Femur (tissue), 1 donor: ENCODE measurements around the gene TAL1.
A peak's percentile ranks its signal among the peaks of the same experiment; 100 is the strongest.
"Not testable (repeated sequence)": the region's sequence is repeated elsewhere in the genome, so short reads cannot be mapped to it uniquely, and the experiment has no call there.

Experiments
- DNase-seq: peaks from one replicate; pipeline ENCODE4 v3.0.0-alpha.2; 2017

TAL1 gene

GRCh38 chr1:47210666-47211065 lies 21.4 kb downstream of the TAL1 start:
- peak; percentile 3 for DNase-seq

DNA sequence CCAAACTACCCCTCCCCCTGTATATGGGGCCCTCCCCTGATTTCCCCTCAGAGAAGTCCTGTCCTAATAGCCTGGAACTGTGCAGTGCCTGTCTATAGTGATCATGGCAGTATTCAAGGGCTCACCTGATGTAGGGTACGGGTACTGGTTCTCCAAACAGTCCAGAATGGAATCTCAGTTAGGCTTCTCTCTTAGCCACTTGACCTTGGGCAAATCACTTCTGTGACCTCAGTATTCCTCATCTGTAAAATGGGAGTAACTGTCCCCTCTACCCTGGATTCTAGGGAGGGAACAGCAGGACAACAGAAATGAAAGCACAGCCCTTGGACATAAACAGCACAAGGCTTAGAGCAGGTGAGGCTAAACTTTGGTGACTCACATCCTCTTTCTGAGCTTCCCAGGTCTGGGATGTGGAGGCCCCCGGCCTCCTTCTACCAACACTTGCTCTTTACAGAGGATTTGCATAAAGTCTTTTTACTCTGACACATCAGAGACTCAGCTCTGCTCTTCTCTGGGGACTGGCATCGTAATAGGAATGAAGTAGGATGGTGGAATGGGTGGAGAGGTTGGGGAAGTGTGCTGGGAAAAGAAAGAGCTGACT lies 22.2 kb downstream of the TAL1 start:
- DNase-seq = peak; percentile 7

GRCh38 chr1:47209091-47209490 lies 22.9 kb downstream of the TAL1 start:
- DNase-seq = peak; percentile 7

GRCh38 chr1:47208374-47208850 lies 23.6 kb downstream of the TAL1 start:
- DNase-seq = no peak

DNA sequence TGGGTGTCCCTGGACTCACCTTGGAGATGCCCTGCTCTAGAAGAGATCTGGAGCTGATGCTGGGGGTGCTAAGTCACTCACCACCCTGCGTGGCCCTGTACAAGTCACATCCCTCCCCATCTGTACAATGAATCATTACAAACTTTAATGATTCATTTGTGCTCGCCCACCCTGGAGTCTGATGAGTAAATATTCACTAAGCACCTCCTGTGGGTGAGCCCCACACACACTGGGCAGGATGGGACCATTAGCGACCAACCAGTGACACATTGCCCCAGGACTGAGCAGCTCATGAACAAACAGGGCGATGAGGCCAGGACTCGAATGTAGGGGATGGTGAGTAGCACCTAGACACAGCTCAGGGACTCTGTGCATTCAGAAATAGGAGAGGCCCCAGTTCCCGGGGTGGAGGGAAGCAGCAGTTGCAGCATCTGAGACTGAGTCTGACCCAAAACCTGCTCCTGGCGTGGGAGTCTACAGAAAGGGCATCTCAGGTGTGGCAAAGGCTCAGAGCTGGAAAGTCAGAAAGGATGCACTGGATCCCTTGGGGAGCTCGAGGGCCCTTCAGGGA lies 24.1 kb downstream of the TAL1 start:
- peak; percentile 14 for DNase-seq

GRCh38 chr1:47205918-47206317 lies 26.1 kb downstream of the TAL1 start:
- DNase-seq = no peak

DNA sequence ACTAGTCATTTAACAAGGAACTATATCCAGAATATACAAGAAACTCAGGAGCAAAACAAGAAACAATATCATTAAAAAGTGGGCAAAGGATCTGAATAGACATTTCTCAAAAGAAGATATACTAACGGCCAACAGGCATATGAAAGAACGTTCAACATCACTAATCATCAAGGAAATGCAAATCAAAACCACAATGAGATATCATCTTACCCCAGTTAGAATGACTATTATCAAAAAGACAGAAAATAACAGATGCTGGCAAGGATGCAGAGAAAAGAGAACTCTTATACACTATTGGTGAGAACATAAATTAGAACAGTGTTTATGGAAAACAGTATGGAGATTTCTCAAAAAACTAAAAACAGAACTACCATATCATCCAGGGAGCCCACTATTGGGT lies 28.5 kb downstream of the TAL1 start:
- not testable (repeated sequence) for DNase-seq

GRCh38 chr1:47201179-47201578 lies 30.8 kb downstream of the TAL1 start:
- peak; percentile 49 for DNase-seq

GRCh38 chr1:47198214-47198613 lies 33.8 kb downstream of the TAL1 start:
- DNase-seq = peak; percentile 3

GRCh38 chr1:47196622-47197021 lies 35.4 kb downstream of the TAL1 start:
- DNase-seq = peak; percentile 21

DNA sequence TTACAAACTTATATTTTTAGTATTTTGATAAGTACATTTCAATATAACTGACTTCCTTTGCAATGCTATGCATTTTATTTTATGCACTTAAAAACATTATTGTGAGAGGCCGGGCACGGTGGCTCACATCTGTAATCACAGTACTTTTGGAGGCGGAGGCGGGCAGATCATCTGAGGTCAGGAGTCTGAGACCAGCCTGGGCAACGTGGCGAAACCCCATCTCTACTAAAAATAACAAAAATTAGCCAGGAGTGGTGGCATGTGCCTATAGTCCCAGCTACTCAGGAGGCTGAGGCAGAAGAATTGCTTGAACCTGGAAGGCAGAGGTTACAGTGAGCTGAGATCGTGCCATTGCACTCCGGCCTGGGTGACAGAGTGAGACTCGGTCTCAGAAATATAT lies 36.0 kb downstream of the TAL1 start:
- peak; percentile 8 for DNase-seq

GRCh38 chr1:47194311-47194710 lies 37.7 kb downstream of the TAL1 start:
- DNase-seq = no peak

DNA sequence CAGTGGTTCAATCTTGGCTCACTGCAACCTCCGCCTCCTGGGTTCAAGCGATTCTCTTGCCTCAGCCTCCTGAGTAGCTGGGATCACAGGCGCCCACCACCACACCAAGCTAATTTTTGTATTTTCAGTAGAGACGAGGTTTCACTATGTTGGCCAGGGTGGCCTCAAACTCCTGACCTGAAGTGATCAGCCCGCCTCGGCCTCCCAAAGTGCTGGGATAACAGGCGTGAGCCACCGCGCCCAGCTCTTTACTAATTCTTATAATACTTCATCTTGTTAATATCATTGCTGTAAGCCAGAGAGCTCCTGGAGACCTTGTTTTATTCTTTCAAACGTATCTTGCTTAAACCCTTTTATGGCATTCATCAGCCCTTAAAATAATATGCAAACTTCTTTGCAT lies 38.5 kb downstream of the TAL1 start:
- peak; percentile 2 for DNase-seq

DNA sequence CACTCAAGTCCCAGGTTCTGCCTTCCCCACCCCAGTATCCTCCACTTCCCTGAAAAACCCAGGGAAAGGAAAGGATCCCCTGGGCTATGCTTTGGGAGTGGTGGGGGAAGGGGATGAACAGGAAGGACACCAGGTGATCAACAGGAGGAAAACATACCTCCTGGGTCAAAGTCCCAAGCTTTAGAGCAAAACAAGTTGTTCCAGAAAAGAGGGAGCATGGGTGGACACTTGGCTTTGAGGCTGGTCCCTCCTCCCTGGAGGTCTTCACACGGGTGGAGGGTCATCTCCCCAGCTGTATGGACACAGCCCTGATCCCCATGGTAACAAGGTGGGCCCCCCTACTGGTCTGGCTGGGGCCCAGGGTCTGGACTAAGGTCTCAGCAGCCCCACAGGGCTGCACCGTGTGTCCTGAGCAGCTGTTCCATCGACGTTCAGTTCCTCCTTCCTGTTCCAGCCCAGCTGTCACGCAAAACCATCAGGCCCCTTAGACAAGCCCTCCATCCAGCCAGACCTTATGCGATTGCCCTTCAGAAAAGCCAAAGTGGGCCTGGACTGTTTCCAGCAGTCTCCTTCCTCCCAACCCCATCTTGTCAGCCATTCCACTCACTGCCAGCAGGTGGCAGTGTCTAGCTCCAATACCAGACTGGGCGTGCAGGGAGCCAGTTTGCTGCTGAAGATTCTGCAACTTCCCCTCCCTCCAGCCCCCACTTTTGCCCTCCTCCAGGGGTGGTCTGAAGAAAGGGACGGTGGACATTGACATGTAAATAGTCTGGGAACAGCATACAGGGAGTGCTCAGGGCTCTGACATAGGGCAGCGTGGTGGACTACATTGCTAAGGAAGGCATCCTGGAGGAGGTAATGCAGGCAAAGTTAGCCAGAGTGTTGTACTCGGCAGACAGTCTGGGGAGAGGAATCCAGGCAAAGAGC lies 39.3 kb downstream of the TAL1 start:
- peak; percentile 87 for DNase-seq

DNA sequence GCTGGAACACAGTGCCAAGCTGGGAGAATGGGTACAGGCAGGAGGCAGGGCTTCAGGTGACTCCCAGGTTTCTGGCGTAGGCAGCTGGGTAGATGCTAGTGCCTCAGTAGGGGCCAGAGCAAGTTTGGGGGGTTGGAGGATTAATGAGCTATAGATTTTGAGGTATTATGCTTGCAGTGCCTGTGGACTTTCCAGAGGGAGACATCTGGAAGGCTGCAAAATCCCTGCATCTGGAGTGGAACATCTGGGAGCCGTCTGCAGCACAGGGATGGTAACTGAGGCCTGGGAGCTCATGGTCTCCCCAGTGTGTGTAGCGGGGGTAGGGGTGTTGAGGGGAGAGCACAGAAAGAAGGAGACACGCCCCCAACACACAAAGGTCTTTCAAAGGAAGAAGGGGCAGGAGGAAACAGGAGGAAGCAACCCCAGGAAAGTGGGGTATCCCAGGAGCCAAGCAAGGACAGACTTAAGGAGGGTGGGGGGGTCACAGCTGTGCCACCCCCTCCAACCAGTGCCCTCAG lies 40.0 kb downstream of the TAL1 start:
- DNase-seq = peak; percentile 12

GRCh38 chr1:47190857-47191256 lies 41.2 kb downstream of the TAL1 start:
- no peak for DNase-seq

DNA sequence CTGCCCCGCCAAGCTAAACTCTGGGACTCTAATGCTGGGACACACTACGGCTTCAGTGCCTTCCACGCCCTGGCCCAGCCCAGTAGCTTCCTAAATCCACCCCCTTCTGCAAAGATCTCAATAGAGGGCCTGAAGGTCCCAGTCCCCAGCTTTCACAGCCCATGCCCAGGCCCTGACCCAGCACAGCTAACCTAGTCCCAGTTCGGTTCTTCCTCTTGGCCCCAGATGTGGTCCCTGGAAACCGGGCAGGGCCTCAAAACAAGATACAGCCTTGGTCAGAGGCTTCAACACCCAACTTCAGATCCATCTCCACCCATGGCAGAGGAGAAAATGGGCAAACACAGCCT lies 41.5 kb downstream of the TAL1 start:
- DNase-seq = no peak

DNA sequence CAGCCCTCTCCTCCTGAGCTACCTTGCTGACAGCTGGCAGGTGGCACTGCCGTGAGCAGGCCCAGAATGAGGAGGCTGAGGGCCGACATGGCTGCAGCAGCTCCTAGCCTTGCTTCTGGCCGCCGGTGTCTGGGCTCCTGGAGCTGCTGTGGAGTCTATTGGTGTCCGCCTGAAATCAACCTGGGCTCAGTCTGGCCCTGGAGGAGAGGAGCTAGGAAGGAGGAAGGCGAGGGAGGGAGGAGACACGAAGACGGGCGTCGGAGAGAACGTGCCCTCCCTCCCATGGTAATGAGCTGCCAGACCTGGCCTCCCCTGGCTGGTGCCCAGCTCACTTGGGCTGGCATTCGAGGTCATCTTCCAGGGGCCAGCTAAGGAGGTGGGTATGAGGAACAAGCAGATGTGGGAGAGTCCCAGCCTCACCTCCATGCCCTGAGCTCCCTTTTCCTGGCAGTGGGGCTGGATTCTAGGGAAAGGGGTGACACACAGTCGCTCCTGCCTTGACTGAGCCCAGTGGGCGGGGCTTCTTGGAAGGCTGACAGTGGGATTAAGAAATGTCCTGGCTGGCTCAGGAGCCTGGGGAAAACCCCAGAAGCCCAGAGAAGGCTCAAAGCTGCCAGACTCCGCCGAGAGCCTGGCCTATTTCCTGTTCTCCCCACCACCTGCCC lies 42.0 kb downstream of the TAL1 start, which contains the start of gene PDZK1IP1:
PDZK1IP1 (minus strand) TSS at position 193 of the 665 bp plus-strand sequence; CDS start at position 89, 104 bp downstream.
- peak; percentile 47 for DNase-seq

GRCh38 chr1:47188791-47189785 lies 42.9 kb downstream of the TAL1 start:
- DNase-seq = peak; percentile 10

GRCh38 chr1:47187926-47188250 lies 44.1 kb downstream of the TAL1 start:
- no peak for DNase-seq

GRCh38 chr1:47187231-47187925 lies 44.6 kb downstream of the TAL1 start:
- DNase-seq = peak; percentile 7
